Measurements from ENCODE around the gene CFAP43. TPM values are rescaled to one million over a fixed set of nuclear protein-coding genes. Genes with fewer than 3 reads are reported as not detected.

The CFAP43 gene
- total and polyA plus RNA-seq, 2 of the 8 experiments (the other 6 are each of a cell fraction or from before 2014, with no cell fraction given), result 0.11 to 0.27 TPM

GRCh38 chr10:104235801-104236200 is 3.6 kb upstream of the CFAP43 start:
- no peaks in the 10 kb centered on the region for H3K79me2 ChIP-seq (ENCODE audit: control insufficient read depth in 1 of 2, insufficient read depth in 2 of 2, low read length in 2 of 2)
- H2AFZ ChIP-seq (ENCODE audit: low read length), result no peak overlapping the region
- CTCF ChIA-PET (ENCODE audit: partially characterized antibody), result interaction anchor here (0.6 to 1.3 kb wide), 2 partner anchors 13 to 189 kb away, joined by 3 read pairs; no protein-coding TSS in a partner anchor
- H3K23ac ChIP-seq (ENCODE audit: insufficient read length), result no peak overlapping the region
- no peak overlapping the region for H3K14ac ChIP-seq (ENCODE audit: insufficient read length)
- no peaks in the 10 kb centered on the region for H3K79me1 ChIP-seq (ENCODE audit: low read depth, low read length)
- no peak overlapping the region for H4K5ac ChIP-seq (ENCODE audit: insufficient read length, low read depth, low read length)
- no peak overlapping the region for H4K91ac ChIP-seq (replicated peaks; ENCODE audit: insufficient read length, low read length)
- no peak overlapping the region for H3K4me3 ChIP-seq (ENCODE audit: extremely low read depth in 1 of 4, insufficient read depth in 2 of 4, low read depth in 3 of 4, low read length in 4 of 4)
- no peaks in the 10 kb centered on the region for H4K20me1 ChIP-seq (replicated peaks in 1 of 2; ENCODE audit: control insufficient read depth in 1 of 2, insufficient read depth in 2 of 2, low read length in 2 of 2)
- no peak overlapping the region for H4K8ac ChIP-seq (ENCODE audit: extremely low read depth, insufficient read depth, low read length)
- no peak overlapping the region for H3K4ac ChIP-seq (replicated peaks; ENCODE audit: insufficient read length, low read depth, low read length)
- no peak overlapping the region for H3K56ac ChIP-seq (replicated peaks; ENCODE audit: insufficient read length, low read depth, low read length)
- TF ChIP-seq ATF3 (IDR thresholded peaks at IDR 0.05; ENCODE audit: insufficient read depth, low read depth, low read length) (no peak), CTCF (IDR thresholded peaks at IDR 0.05; ENCODE audit: control extremely low read depth in 1 of 3, insufficient read depth in 1 of 3, low read depth in 1 of 3, low read length in 3 of 3) (no peak), ASH2L (IDR thresholded peaks at IDR 0.05; ENCODE audit: low read length) (no peak), USF2 (IDR thresholded peaks at IDR 0.05; ENCODE audit: low read length) (no peak), POLR2A (IDR thresholded peaks at IDR 0.05; ENCODE audit: control extremely low read depth in 1 of 2, low read depth in 2 of 2, low read length in 2 of 2) (no peak), JUND (IDR thresholded peaks at IDR 0.05; ENCODE audit: low read length) (no peak), FOSL1 (IDR thresholded peaks at IDR 0.05; ENCODE audit: insufficient read depth, low read depth, low read length) (no peak), NANOG (IDR thresholded peaks at IDR 0.05; ENCODE audit: insufficient read depth, low read depth, low read length, poor library complexity, severe bottlenecking) (no peak), YY1 (IDR thresholded peaks at IDR 0.05; ENCODE audit: low read depth, low read length) (no peak), SIX5 (IDR thresholded peaks at IDR 0.05; ENCODE audit: low read depth, low read length) (no peak)
- no peak for FAIRE-seq
- no peak overlapping the region for H3K9ac ChIP-seq (replicated peaks in 1 of 4; ENCODE audit: extremely low read depth in 1 of 4, low read depth in 3 of 4, low read length in 3 of 4)
- no peak overlapping the region for H2BK5ac ChIP-seq (ENCODE audit: low read depth, low read length)
- POLR2A ChIA-PET (ENCODE audit: partially characterized antibody), result no interaction called here
- no peak overlapping the region for H2BK15ac ChIP-seq (ENCODE audit: low read length)
- H2BK20ac ChIP-seq (ENCODE audit: low read length), result no peak overlapping the region
- H3K4me2 ChIP-seq (ENCODE audit: insufficient read depth in 1 of 2, low read depth in 2 of 2, low read length in 2 of 2), result no peak overlapping the region
- H2AK5ac ChIP-seq (ENCODE audit: low read depth, low read length), result no peak overlapping the region
- H3K36me3 ChIP-seq (ENCODE audit: control insufficient read depth in 2 of 4, insufficient read depth in 4 of 4, low read length in 3 of 4), result no peaks in the 10 kb centered on the region; a peak in 1 of 8 replicates
- no peak overlapping the region for H3K18ac ChIP-seq (ENCODE audit: extremely low read depth, low read length)
- H3K27ac ChIP-seq (ENCODE audit: low read depth, low read length), result no peak overlapping the region
- no peak overlapping the region for H2BK120ac ChIP-seq (replicated peaks; ENCODE audit: low read depth, low read length)
- H3K4me1 ChIP-seq (replicated peaks in 1 of 4; ENCODE audit: control insufficient read depth in 3 of 4, insufficient read depth in 4 of 4, low read length in 3 of 4), result no peaks in the 10 kb centered on the region
- peaks cover 0 to 10% of the 10 kb centered on the region in 2 experiments; a peak in 2 of 4 replicates for H3K9me3 ChIP-seq (ENCODE audit: insufficient read depth in 2 of 2, low read depth in 1 of 2, low read length in 1 of 2)
- peaks cover 9% of the 10 kb centered on the region for H3K23me2 ChIP-seq (ENCODE audit: low read depth, low read length)
- WGBS, 2 experiments (ENCODE audit: extremely low coverage in 1 of 2, insufficient coverage in 1 of 2, insufficient read length in 1 of 2, insufficient replicate concordance in 2 of 2, low coverage in 1 of 2, low lambda C conversion rate in 2 of 2, missing lambda C conversion rate in 1 of 2), result 89% methylated on average over 3 of the region's 3 CpGs; no CpG with 5 or more reads in 1 of the 2 experiments
- H2BK12ac ChIP-seq (ENCODE audit: low read depth, low read length), result no peak overlapping the region
- no peak for DNase-seq (ENCODE audit: low read depth in 1 of 2, low spot score in 2 of 2)
- peaks cover 0 to 2% (median 0%) of the 10 kb centered on the region in 4 experiments; a peak in 1 of 7 replicates for H3K27me3 ChIP-seq (replicated peaks in 1 of 4; ENCODE audit: control insufficient read depth in 3 of 4, extremely low read depth in 1 of 4, insufficient read depth in 3 of 4, low read length in 3 of 4)

Measured in H1 (cell line).